H9 (cell line): ENCODE data around the gene RASSF5. TPM values are rescaled to one million over a fixed set of nuclear protein-coding genes. Genes with fewer than 3 reads are reported as not detected.
A peak's percentile ranks its signal among the peaks of the same experiment; 100 is the strongest.

ENCODE experiments used
- DNase-seq: peaks from one replicate; pipeline ENCODE4 v3.0.0-alpha.2; 2017
- H2AFZ ChIP-seq: one replicate; pipeline ENCODE4 v1.6.1; 2013; ENCODE audit warnings: mild to moderate bottlenecking, low read length, control low read depth, moderate library complexity
- H2AK5ac ChIP-seq: 2 replicates; pipeline ENCODE4 v1.6.1; 2013; ENCODE audit warnings: low read length, control low read depth, mixed read lengths; ENCODE audit not compliant: insufficient read length
- H2BK120ac ChIP-seq: one replicate; pipeline ENCODE4 v1.6.1; 2013; ENCODE audit warnings: low read depth, mild to moderate bottlenecking, low read length, control low read depth, inconsistent platforms; ENCODE audit not compliant: poor library complexity, severe bottlenecking
- H2BK12ac ChIP-seq: 2 replicates; pipeline ENCODE4 v1.6.1; 2013; ENCODE audit warnings: low read length, control low read depth, mixed read lengths, low read depth; ENCODE audit not compliant: insufficient read length
- H2BK15ac ChIP-seq: 2 replicates; pipeline ENCODE4 v1.6.1; 2013; ENCODE audit warnings: low read depth, low read length, control low read depth
- H2BK20ac ChIP-seq: one replicate; pipeline ENCODE4 v1.6.1; 2013; ENCODE audit warnings: low read depth, mild to moderate bottlenecking, low read length, control low read depth, inconsistent platforms; ENCODE audit not compliant: poor library complexity, severe bottlenecking
- H2BK5ac ChIP-seq: 2 replicates; pipeline ENCODE4 v1.6.1; 2013; ENCODE audit warnings: low read length, control low read depth, mixed read lengths; ENCODE audit not compliant: insufficient read length
- H3K14ac ChIP-seq: 2 replicates; pipeline ENCODE4 v1.6.1; 2013; ENCODE audit warnings: low read length, control low read depth; ENCODE audit not compliant: insufficient read depth
- H3K18ac ChIP-seq: 2 replicates; pipeline ENCODE4 v1.6.1; 2013; ENCODE audit warnings: low read depth, mild to moderate bottlenecking, mixed read lengths, low read length, control low read depth; ENCODE audit not compliant: insufficient read length
- H3K23ac ChIP-seq: 2 replicates; pipeline ENCODE4 v1.6.1; 2013; ENCODE audit warnings: low read length, control low read depth, mixed read lengths, low read depth; ENCODE audit not compliant: insufficient read length
- H3K23me2 ChIP-seq: 2 replicates; pipeline ENCODE4 v1.6.1; 2013; ENCODE audit warnings: low read depth, mild to moderate bottlenecking, mixed read lengths, low read length, control low read depth; ENCODE audit not compliant: insufficient read length, poor library complexity, severe bottlenecking
- H3K27ac ChIP-seq: 2 replicates; pipeline ENCODE4 v1.5.1; 2013; ENCODE audit warnings: low read length, control low read depth, mixed read lengths, low read depth; ENCODE audit not compliant: insufficient read length
- H3K27me3 ChIP-seq: 2 replicates; pipeline ENCODE4 v1.6.1; 2013; ENCODE audit warnings: low read length, control low read depth, inconsistent platforms; ENCODE audit not compliant: insufficient read depth
- H3K4ac ChIP-seq: 2 replicates; pipeline ENCODE4 v1.6.1; 2013; ENCODE audit warnings: low read depth, mild to moderate bottlenecking, control low read depth, inconsistent platforms, low read length, moderate library complexity
- H3K4me1 ChIP-seq: 2 replicates; pipeline ENCODE4 v1.6.1; 2013; ENCODE audit warnings: low read length, control low read depth, inconsistent platforms; ENCODE audit not compliant: insufficient read depth
- H3K4me2 ChIP-seq: 2 replicates; pipeline ENCODE4 v1.6.1; 2013; ENCODE audit warnings: low read length, control low read depth, mixed read lengths; ENCODE audit not compliant: insufficient read length, insufficient read depth
- H3K56ac ChIP-seq: 2 replicates; pipeline ENCODE4 v1.6.1; 2013; ENCODE audit warnings: low read depth, mild to moderate bottlenecking, mixed read lengths, low read length, control low read depth; ENCODE audit not compliant: insufficient read length
- H3K79me1 ChIP-seq: 2 replicates; pipeline ENCODE4 v1.6.1; 2013; ENCODE audit warnings: low read depth, mild to moderate bottlenecking, moderate library complexity, low read length, control low read depth, inconsistent platforms; ENCODE audit not compliant: insufficient read depth, poor library complexity, severe bottlenecking
- H3K79me2 ChIP-seq: 2 replicates; pipeline ENCODE4 v1.6.1; 2013; ENCODE audit warnings: low read length, control low read depth, inconsistent platforms; ENCODE audit not compliant: insufficient read depth
- H3K9ac ChIP-seq: 2 replicates; pipeline ENCODE4 v1.6.1; 2013; ENCODE audit warnings: low read length, control low read depth, mixed read lengths; ENCODE audit not compliant: insufficient read length; ENCODE audit errors: extremely low read depth
- H3K9me3 ChIP-seq: one replicate; pipeline ENCODE4 v1.6.1; 2013; ENCODE audit warnings: low read depth, low read length, inconsistent platforms; ENCODE audit not compliant: control insufficient read depth
- H3T11ph ChIP-seq: one replicate; pipeline ENCODE4 v1.6.1; 2013; ENCODE audit warnings: mild to moderate bottlenecking, low read length, control low read depth, inconsistent platforms
- H4K20me1 ChIP-seq: one replicate; pipeline ENCODE4 v1.6.1; 2013; ENCODE audit not compliant: control insufficient read depth, insufficient read length, insufficient read depth
- H4K5ac ChIP-seq: 2 replicates; pipeline ENCODE4 v1.6.1; 2013; ENCODE audit warnings: low read depth, mild to moderate bottlenecking, mixed read lengths, low read length, control low read depth; ENCODE audit not compliant: insufficient read length
- H4K8ac ChIP-seq: replicated peaks from 2 replicates; pipeline ENCODE4 v1.6.1; 2013; ENCODE audit warnings: low read length, control low read depth, mixed read lengths, low read depth; ENCODE audit not compliant: insufficient read length
- H4K91ac ChIP-seq: 2 replicates; pipeline ENCODE4 v1.6.1; 2013; ENCODE audit warnings: low read depth, mild to moderate bottlenecking, moderate library complexity, mixed read lengths, low read length, control low read depth; ENCODE audit not compliant: insufficient read length
- H3K27ac Mint-ChIP-seq, 3 experiments: 2 replicates in 2 of 3; 3 replicates in 1 of 3; pipeline ENCODE4 v1.8.0; 2020 to 2021; ENCODE audit warnings: mixed read lengths in 3 of 3, mild to moderate bottlenecking in 1 of 3, moderate library complexity in 1 of 3
- H3K27me3 Mint-ChIP-seq: 2 replicates; pipeline ENCODE4 v1.8.0; 2021; ENCODE audit warnings: low read depth, mild to moderate bottlenecking, moderate library complexity, mixed read lengths
- H3K36me3 Mint-ChIP-seq, 3 experiments: 2 replicates in 2 of 3; 3 replicates in 1 of 3; pipeline ENCODE4 v1.8.0; 2020 to 2021; ENCODE audit warnings: low read depth in 3 of 3, mixed read lengths in 3 of 3; ENCODE audit not compliant: insufficient read depth in 1 of 3
- H3K4me1 Mint-ChIP-seq, 2 experiments: 2 replicates each; pipeline ENCODE4 v1.8.0; 2020; ENCODE audit warnings: mixed read lengths in 2 of 2
- H3K4me3 Mint-ChIP-seq, 2 experiments: 2 replicates in 1 of 2; 3 replicates in 1 of 2; pipeline ENCODE4 v1.8.0; 2020 to 2021; ENCODE audit warnings: mild to moderate bottlenecking in 2 of 2, mixed read lengths in 2 of 2, moderate library complexity in 1 of 2
- H3K9me3 Mint-ChIP-seq, 2 experiments: 2 replicates in 1 of 2; 3 replicates in 1 of 2; pipeline ENCODE4 v1.8.0; 2020; ENCODE audit warnings: mild to moderate bottlenecking in 2 of 2, mixed read lengths in 2 of 2, moderate library complexity in 1 of 2
- CTCF ChIP-seq: fragments of 200-600 bp; sonication (generic); conservative IDR thresholded peaks from 3 replicates; pipeline ENCODE4 v1.8.0; 2021; ENCODE audit warnings: antibody characterized with exemption, mild to moderate bottlenecking
- WGBS: extraction: QIAGEN DNeasy Blood & Tissue Kit; methylation state at CpG from one replicate; pipeline ENCODE4 v1.1.7; 2013; ENCODE audit warnings: missing lambda C conversion rate, low lambda C conversion rate, mixed read lengths; ENCODE audit not compliant: insufficient read length; ENCODE audit errors: extremely low coverage; 5-methylcytosine and 5-hydroxymethylcytosine counted together
- total RNA-seq: library from RNA; stranded (reverse); gene quantifications from 2 replicates; pipeline ENCODE4 v1.2.1, GENCODE V29; 2021

RASSF5 gene
- total RNA-seq, 1 experiment from 2014 or later: 0.50 TPM

DNA sequence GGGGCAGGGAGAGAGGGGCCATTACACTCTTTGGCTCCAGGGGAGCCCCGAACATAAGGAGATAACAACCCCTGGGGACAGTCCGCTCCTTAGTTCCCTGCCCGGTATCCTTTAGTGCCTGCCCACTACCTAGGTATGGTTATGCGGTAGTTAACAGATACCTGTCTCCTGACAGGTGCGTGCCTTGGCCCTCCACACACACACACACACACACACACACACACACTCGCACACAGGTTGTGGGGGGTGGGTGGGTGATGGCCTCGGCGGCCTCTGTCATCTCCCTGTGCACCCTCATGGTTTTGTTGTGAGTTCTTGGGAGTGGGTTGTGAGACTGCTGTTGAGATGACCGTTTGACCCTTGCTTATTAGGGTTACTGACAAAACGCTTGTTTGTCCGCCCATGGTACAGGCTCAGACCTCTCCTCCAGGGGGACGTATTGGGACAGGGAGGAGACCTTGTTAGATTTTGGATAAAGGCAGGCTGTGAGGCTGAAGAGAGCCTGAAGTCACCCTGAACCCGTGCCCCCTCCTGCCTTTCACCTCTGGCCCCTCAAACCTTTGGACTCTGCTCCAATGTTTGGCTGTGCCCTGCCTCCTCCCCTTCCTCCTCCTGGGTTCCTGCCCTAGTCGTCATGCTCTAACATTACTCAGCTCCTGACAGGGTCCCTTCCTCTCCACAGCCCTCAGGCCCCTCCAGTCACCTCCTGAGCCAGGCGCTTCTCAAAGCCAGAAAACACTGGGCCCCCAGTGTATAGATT lies 979 bp downstream of the RASSF5 start:
- Histone ChIP-seq H2BK12ac (no peak overlapping the region), H4K5ac (no peak overlapping the region), H3K79me2 (no peaks in the 10 kb centered on the region), H4K91ac (no peak overlapping the region), H3K56ac (no peak overlapping the region), H3K4me1 (no peaks in the 10 kb centered on the region; the same call in 1 of the 2 replicates), H3T11ph (no peak overlapping the region), H3K14ac (no peak overlapping the region), H2BK5ac (no peak overlapping the region), H3K18ac (no peak overlapping the region), H2AK5ac (no peak overlapping the region), H2BK120ac (no peak overlapping the region), H3K4ac (no peak overlapping the region), H4K8ac (no peak overlapping the region), H2BK15ac (no peak overlapping the region), H2BK20ac (no peak overlapping the region), H2AFZ (no peak overlapping the region), H3K4me2 (peak overlapping the region; percentile 0), H3K23ac (no peak overlapping the region), H3K27ac (no peak overlapping the region), H3K9ac (no peak overlapping the region), H3K27me3 (peaks cover 20% of the 10 kb centered on the region), H3K9me3 (no peaks in the 10 kb centered on the region), H4K20me1 (no peaks in the 10 kb centered on the region), H3K79me1 (no peaks in the 10 kb centered on the region), H3K23me2 (peaks cover 9% of the 10 kb centered on the region)
- WGBS: no CpG with 5 or more reads among the region's 15 CpGs
- Mint-ChIP-seq H3K4me3 (peak overlapping the region; percentile 57 to 78), H3K27ac (no peak overlapping the region), H3K36me3 (no peaks in the 10 kb centered on the region; a peak in 1 of 7 replicates), H3K9me3 (no peaks in the 10 kb centered on the region; a peak in 1 of 5 replicates), H3K27me3 (peaks cover 78% of the 10 kb centered on the region), H3K4me1 (peaks cover 25 to 32% of the 10 kb centered on the region in 2 experiments)
- no peak for TF ChIP-seq CTCF
- DNase-seq: no peak
